Trophoblast cell (in vitro differentiated cells and primary cell): Measurements from ENCODE around the gene EPB41L4B.

Experiments used
- DNase-seq, 2 donors: peaks; one replicate each; pipeline ENCODE4 v3.0.0-alpha.2; 2016
- H2AFZ ChIP-seq: 2 replicates; pipeline ENCODE4 v1.6.1; 2013; ENCODE audit warnings: low read length, moderate library complexity, mild to moderate bottlenecking; ENCODE audit not compliant: insufficient read depth, poor library complexity
- H2AK5ac ChIP-seq: 2 replicates; pipeline ENCODE4 v1.6.1; 2013; ENCODE audit warnings: mild to moderate bottlenecking, low read length
- H2BK120ac ChIP-seq: 2 replicates; pipeline ENCODE4 v1.6.1; 2013; ENCODE audit warnings: low read length, mild to moderate bottlenecking, moderate library complexity; ENCODE audit not compliant: insufficient read depth, poor library complexity
- H2BK12ac ChIP-seq: 2 replicates; pipeline ENCODE4 v1.6.1; 2013; ENCODE audit warnings: mild to moderate bottlenecking, low read length, moderate library complexity
- H2BK5ac ChIP-seq: 2 replicates; pipeline ENCODE4 v1.6.1; 2013; ENCODE audit warnings: low read length, low read depth, moderate library complexity, mild to moderate bottlenecking; ENCODE audit not compliant: poor library complexity
- H3K14ac ChIP-seq: 2 replicates; pipeline ENCODE4 v1.6.1; 2013; ENCODE audit warnings: mild to moderate bottlenecking, low read length
- H3K18ac ChIP-seq: 2 replicates; pipeline ENCODE4 v1.6.1; 2013; ENCODE audit warnings: mild to moderate bottlenecking, low read length
- H3K23ac ChIP-seq: 2 replicates; pipeline ENCODE4 v1.6.1; 2013; ENCODE audit warnings: low read length
- H3K27ac ChIP-seq: 2 replicates; pipeline ENCODE4 v1.5.1; 2013; ENCODE audit warnings: low read depth, mild to moderate bottlenecking, inconsistent platforms, low read length, moderate library complexity
- H3K27me3 ChIP-seq: 2 replicates; pipeline ENCODE4 v1.6.1; 2013; ENCODE audit warnings: inconsistent platforms, mild to moderate bottlenecking, low read length, moderate library complexity; ENCODE audit not compliant: insufficient read depth
- H3K36me3 ChIP-seq, 2 experiments: 1 replicate in 1 of 2; 2 replicates in 1 of 2; pipeline ENCODE4 v1.6.1; 2013; ENCODE audit warnings: low read length in 2 of 2, mild to moderate bottlenecking in 2 of 2, moderate library complexity in 1 of 2; ENCODE audit not compliant: insufficient read depth in 2 of 2, control insufficient read depth in 1 of 2
- H3K4ac ChIP-seq: 2 replicates; pipeline ENCODE4 v1.6.1; 2013; ENCODE audit warnings: low read depth, mild to moderate bottlenecking, low read length, moderate library complexity
- H3K4me1 ChIP-seq, 2 experiments: 1 replicate in 1 of 2; 2 replicates in 1 of 2; pipeline ENCODE4 v1.6.1; 2013; ENCODE audit warnings: low read length in 2 of 2, mild to moderate bottlenecking in 2 of 2, moderate library complexity in 1 of 2; ENCODE audit not compliant: insufficient read depth in 2 of 2, control insufficient read depth in 1 of 2
- H3K4me2 ChIP-seq: 2 replicates; pipeline ENCODE4 v1.6.1; 2013; ENCODE audit warnings: inconsistent platforms, mild to moderate bottlenecking, low read length, moderate library complexity
- H3K4me3 ChIP-seq: 2 replicates; pipeline ENCODE4 v1.5.1; 2013; ENCODE audit warnings: mild to moderate bottlenecking, low read depth, low read length, inconsistent platforms
- H3K79me1 ChIP-seq: one replicate; pipeline ENCODE4 v1.6.1; 2013; ENCODE audit warnings: low read length
- H3K79me2 ChIP-seq: 2 replicates; pipeline ENCODE4 v1.6.1; 2013; ENCODE audit warnings: low read length, mild to moderate bottlenecking; ENCODE audit not compliant: control insufficient read depth, insufficient read depth, poor library complexity
- H3K9ac ChIP-seq: 2 replicates; pipeline ENCODE4 v1.6.1; 2013; ENCODE audit warnings: mild to moderate bottlenecking, low read length
- H3K9me3 ChIP-seq: 2 replicates; pipeline ENCODE4 v1.6.1; 2013; ENCODE audit warnings: low read depth, mild to moderate bottlenecking, control low read depth, inconsistent platforms, low read length; ENCODE audit not compliant: insufficient read depth
- H4K12ac ChIP-seq: 2 replicates; pipeline ENCODE4 v1.6.1; 2013; ENCODE audit warnings: low read depth, mild to moderate bottlenecking, low read length, moderate library complexity
- H4K8ac ChIP-seq: 2 replicates; pipeline ENCODE4 v1.6.1; 2013; ENCODE audit warnings: low read depth, mild to moderate bottlenecking, low read length, moderate library complexity
- H4K91ac ChIP-seq: one replicate; pipeline ENCODE4 v1.6.1; 2013; ENCODE audit warnings: low read depth, mild to moderate bottlenecking, low read length, moderate library complexity
- WGBS: extraction: QIAGEN DNeasy Blood & Tissue Kit; methylation state at CpG from one replicate; pipeline ENCODE4 v1.1.7; 2013; ENCODE audit warnings: missing lambda C conversion rate; ENCODE audit not compliant: insufficient read length, insufficient coverage; ENCODE audit errors: extremely low coverage; 5-methylcytosine and 5-hydroxymethylcytosine counted together

EPB41L4B gene

GRCh38 chr9:109282302-109282701 lies 38.6 kb downstream of the EPB41L4B start:
- Histone ChIP-seq H3K14ac (no peak overlapping the region), H2AFZ (no peak overlapping the region), H3K79me1 (peaks cover 6% of the 10 kb centered on the region), H3K27me3 (no peaks in the 10 kb centered on the region), H3K79me2 (no peaks in the 10 kb centered on the region), H3K4me1 (peaks cover 16 to 18% of the 10 kb centered on the region in 2 experiments), H4K12ac (no peak overlapping the region), H2BK120ac (no peak overlapping the region), H3K36me3 (no peaks in the 10 kb centered on the region), H3K4me3 (no peak overlapping the region), H4K91ac (no peak overlapping the region), H3K23ac (no peak overlapping the region), H3K27ac (no peak overlapping the region), H4K8ac (no peak overlapping the region), H2BK12ac (no peak overlapping the region), H3K9ac (no peak overlapping the region), H3K4me2 (no peak overlapping the region), H3K18ac (no peak overlapping the region), H3K4ac (no peak overlapping the region), H2AK5ac (no peak overlapping the region), H2BK5ac (no peak overlapping the region), H3K9me3 (no peaks in the 10 kb centered on the region)
- no peak for DNase-seq
- WGBS, result no CpG with 5 or more reads among the region's 3 CpGs

GRCh38 chr9:109281518-109281917 lies 39.3 kb downstream of the EPB41L4B start:
- Histone ChIP-seq H2BK120ac (no peak overlapping the region), H2BK5ac (no peak overlapping the region), H3K18ac (no peak overlapping the region), H4K12ac (no peak overlapping the region), H2AFZ (no peak overlapping the region), H4K91ac (no peak overlapping the region), H3K36me3 (no peaks in the 10 kb centered on the region), H3K9me3 (no peaks in the 10 kb centered on the region), H4K8ac (no peak overlapping the region), H3K27ac (no peak overlapping the region), H3K14ac (no peak overlapping the region), H3K9ac (no peak overlapping the region), H3K79me2 (no peaks in the 10 kb centered on the region), H3K4me1 (peaks cover 21% of the 10 kb centered on the region in 2 experiments), H3K79me1 (peaks cover 6% of the 10 kb centered on the region), H3K4ac (no peak overlapping the region), H2BK12ac (no peak overlapping the region), H3K23ac (no peak overlapping the region), H2AK5ac (no peak overlapping the region), H3K4me2 (no peak overlapping the region), H3K27me3 (no peaks in the 10 kb centered on the region), H3K4me3 (no peak overlapping the region)
- DNase-seq, result no peak
- WGBS, result no CpG with 5 or more reads among the region's 8 CpGs

- Histone ChIP-seq H3K9me3 (no peaks in the 10 kb centered on the region), H4K12ac (no peak overlapping the region), H3K79me1 (peaks cover 6% of the 10 kb centered on the region), H3K27me3 (no peaks in the 10 kb centered on the region), H3K36me3 (no peaks in the 10 kb centered on the region), H3K4ac (no peak overlapping the region), H3K14ac (no peak overlapping the region), H3K4me1 (peaks cover 21% of the 10 kb centered on the region in 2 experiments), H2AFZ (no peak overlapping the region), H3K9ac (no peak overlapping the region), H3K79me2 (no peaks in the 10 kb centered on the region), H4K8ac (no peak overlapping the region), H2BK12ac (no peak overlapping the region), H4K91ac (peak overlapping the region; percentile 1), H3K23ac (no peak overlapping the region), H3K18ac (no peak overlapping the region), H3K4me3 (no peak overlapping the region), H2BK120ac (no peak overlapping the region), H2BK5ac (peak overlapping the region; percentile 11), H2AK5ac (no peak overlapping the region), H3K27ac (peak overlapping the region; percentile 20), H3K4me2 (no peak overlapping the region)
- WGBS, result no CpG with 5 or more reads among the region's 2 CpGs
- DNase-seq, result no peak
Observed at GRCh38 chr9:109278848-109279247, 42.0 kb downstream of the EPB41L4B start.

GRCh38 chr9:109278216-109278615 lies 42.6 kb downstream of the EPB41L4B start:
- Histone ChIP-seq H2AFZ (no peak overlapping the region), H3K4ac (no peak overlapping the region), H3K79me2 (no peaks in the 10 kb centered on the region), H3K9ac (no peak overlapping the region), H3K18ac (no peak overlapping the region), H3K27me3 (no peaks in the 10 kb centered on the region), H3K4me1 (peaks cover 21% of the 10 kb centered on the region in 2 experiments), H2AK5ac (no peak overlapping the region), H4K91ac (no peak overlapping the region), H3K9me3 (no peaks in the 10 kb centered on the region), H3K4me3 (no peak overlapping the region), H3K79me1 (peaks cover 6% of the 10 kb centered on the region), H4K12ac (no peak overlapping the region), H4K8ac (no peak overlapping the region), H2BK12ac (peak overlapping the region; percentile 15), H3K27ac (peak overlapping the region; percentile 29), H3K36me3 (no peaks in the 10 kb centered on the region), H3K23ac (no peak overlapping the region), H3K4me2 (peak overlapping the region; percentile 5), H2BK120ac (no peak overlapping the region), H3K14ac (no peak overlapping the region), H2BK5ac (peak overlapping the region; percentile 54)
- no CpG with 5 or more reads among the region's 6 CpGs for WGBS
- peak; percentile 18 to 66 for DNase-seq
